HG03175 (cell line): Measurements from ENCODE around the gene UTP25.

Experiments used
- ATAC-seq: cut with Tn5 transposase; IDR thresholded peaks from one replicate; pipeline ENCODE4 v1.9.1; 2021; ENCODE audit warnings: mild to moderate bottlenecking, moderate library complexity; ENCODE audit not compliant: unreplicated experiment

Gene UTP25

GRCh38 chr1:209805875-209806760, 21.7 kb upstream of the UTP25 start, which contains the start of gene IRF6:
Gene IRF6 (minus strand): TSS chr1:209806142. CDS start chr1:209801413, 4,729 bp downstream.
- ATAC-seq, result peak; percentile 93

DNA sequence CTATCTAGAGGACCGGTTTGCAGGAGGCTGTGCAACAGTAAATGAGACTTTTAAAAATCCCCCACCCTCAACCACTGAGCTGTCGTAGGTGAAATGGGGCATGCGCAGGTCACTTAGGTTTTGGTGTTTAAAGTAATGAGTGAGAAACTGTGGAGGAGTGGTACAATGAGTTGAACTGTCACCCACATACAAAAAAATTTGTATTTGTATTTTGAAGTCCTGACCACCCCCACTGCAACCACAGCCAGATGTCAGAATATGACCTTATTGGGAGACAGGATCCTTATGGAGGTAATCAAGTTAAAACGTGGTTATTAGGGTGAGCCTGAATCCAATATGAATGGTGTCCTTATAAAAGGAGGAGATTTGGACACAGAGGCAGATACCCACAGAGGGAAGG, 20.3 kb upstream of the UTP25 start:
- ATAC-seq, result no peak

- no peak for ATAC-seq
These were observed 19.7 kb upstream of the UTP25 start for GRCh38 chr1:209808059-209808581.

DNA sequence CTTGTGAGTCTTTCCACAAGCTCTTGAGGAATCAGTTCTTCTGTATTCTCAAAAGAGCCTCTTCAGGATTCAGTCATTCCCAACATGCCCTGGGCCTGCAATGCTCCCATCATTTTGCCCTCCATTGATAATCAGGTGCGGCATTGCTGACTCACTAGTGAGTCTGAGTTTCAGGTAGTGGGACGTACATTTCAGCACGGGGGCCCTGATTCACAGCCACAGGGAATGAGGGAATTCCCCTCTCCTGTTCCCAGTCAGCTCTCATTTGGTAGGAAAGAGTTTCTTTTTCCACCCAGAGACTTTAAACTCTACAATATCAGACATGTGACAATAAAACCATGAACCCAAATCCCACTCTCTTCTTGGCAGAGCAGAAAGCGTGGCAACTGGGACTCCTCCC, 18.2 kb upstream of the UTP25 start:
- ATAC-seq, result no peak

DNA sequence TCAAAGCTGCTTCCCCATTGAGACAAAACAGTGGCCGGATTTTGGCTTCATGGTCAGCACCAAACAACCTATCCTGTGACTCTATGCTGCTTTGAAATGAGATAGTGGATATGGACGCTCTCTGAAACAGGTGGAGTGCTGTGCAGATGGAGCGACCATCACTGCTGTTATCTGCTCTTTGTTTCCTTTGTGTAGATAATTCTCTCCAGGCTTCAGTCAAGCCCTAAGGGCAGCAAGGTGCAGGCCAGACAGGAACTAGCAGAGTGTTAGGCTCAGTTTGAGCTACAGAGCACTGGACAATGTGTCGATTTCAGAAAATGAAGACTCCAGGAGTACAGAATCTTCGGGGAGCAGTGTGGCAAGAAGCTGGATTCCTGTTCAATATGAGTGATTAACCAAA, 17.0 kb upstream of the UTP25 start:
- no peak for ATAC-seq

GRCh38 chr1:209813902-209814301, 13.9 kb upstream of the UTP25 start:
- no peak for ATAC-seq

DNA sequence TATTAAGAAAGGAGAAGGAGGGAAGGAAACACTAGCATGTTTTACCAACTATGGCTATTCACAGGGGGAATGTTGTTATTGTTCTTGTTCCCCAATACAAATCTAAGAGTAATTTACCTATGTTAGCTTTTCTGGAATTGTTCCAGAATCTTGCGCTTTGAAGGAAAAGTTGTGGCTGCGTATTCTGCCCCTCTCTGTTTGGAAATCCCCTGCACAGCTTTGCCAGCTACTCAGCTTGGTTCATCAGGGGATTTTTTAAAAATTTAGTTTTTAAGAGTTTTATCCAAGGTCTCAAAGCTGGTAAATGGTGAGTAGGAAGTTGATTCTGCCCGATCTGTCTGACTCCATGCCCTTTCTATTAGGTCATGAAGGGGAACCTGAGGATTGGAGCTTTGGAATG, 12.3 kb upstream of the UTP25 start:
- ATAC-seq, result no peak

GRCh38 chr1:209815931-209816341, 11.8 kb upstream of the UTP25 start:
- no peak for ATAC-seq

DNA sequence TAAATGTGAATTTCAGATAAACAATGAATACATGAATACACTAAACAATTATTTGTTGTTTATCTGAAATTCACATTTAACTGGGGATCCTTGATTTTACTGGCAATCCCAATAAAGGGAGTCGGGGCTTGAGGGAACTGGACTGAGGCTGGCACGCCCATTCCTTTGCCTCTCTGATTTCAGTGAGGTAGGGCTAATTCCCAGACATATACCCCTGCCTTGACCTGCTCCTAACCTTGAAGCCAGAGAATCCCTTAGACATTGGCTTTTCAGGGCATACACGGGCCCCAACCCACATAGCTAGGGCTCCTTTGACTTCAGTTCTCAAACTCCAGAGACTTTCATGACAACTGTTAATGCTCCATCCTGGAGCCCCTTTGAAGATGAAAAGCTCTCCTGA, 10.8 kb upstream of the UTP25 start:
- no peak for ATAC-seq

DNA sequence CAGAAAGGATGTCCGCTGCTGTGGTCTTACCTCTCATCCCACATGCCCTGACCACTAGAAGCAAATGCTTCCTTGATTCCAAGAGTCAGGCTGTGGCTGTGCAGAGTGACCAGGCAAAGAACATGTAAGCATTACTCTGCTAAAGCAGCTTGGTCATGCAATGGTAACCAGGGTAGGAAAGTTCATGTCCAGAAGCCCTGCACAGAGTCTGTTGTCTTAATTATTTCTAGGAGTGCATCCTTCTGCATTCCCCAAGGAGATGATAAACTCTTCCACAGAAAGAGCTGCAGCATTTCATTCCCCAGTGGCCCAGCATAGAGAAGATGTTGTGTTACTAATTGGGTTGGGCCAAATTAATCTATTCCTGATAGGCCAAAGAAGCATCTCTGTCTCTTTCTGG, 10.1 kb upstream of the UTP25 start:
- no peak for ATAC-seq

- no peak for ATAC-seq
These were observed 8.7 kb upstream of the UTP25 start for GRCh38 chr1:209819058-209819457.

DNA sequence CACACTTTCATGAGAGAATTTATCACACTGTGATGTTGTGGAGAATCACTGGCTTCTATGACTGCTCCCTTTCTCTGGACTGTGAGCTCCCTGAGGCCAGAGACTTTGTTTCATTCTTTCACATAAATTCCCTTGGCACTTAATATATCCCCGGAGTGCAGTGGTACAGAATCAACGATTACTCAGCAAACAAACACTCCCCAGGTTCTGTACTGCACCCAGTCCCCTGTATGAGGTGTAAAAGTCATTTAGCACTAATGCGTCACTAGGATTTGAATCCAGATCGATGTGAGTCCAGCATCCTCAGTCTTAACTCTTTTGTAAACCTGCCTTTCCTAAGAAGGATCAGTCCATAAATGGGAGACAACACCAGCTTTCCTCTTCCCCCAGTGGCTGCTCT, 6.8 kb upstream of the UTP25 start:
- ATAC-seq, result no peak

- ATAC-seq, result no peak
These were observed 5.1 kb upstream of the UTP25 start for GRCh38 chr1:209822706-209823105.

DNA sequence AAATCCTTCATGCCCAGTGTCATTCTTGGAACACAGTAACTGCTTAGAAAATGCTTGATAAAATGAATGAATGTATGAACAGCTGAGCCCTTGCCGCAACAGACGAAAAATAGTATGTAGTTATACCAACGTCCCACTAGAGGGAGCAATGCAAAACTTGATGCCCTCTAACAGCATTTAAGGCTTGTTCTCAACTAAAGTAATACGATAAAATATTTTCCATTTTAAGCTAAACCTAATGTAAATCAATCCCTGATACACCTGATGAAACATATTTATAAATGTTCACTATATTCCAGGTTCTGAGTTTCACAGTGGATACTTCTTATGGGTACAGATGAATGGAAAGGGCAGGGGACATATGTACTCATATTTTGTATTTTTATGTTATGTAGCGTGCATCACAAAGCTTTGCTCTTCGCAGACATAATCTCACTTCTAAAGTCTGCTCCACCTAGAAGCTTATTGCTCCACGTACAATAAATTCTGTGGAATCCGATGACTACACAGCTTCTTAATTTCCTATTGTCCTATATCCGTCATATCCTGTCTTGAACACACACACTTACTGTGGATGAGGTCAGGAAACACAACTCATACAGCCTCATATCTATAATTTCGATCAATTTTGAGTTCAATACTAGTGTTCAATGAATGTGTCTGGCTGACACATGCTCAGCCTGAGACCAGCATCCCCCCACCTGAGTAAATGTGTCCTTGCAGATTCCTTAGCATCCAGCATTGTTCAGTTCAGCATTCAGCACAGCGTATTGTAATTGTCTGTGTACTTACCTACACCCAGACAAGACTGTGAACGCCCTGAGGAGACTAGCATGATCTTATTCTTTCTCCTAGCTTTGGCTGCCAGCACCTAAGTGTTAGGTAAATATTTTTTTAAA, 4.4 kb upstream of the UTP25 start:
- peak; percentile 46 for ATAC-seq

DNA sequence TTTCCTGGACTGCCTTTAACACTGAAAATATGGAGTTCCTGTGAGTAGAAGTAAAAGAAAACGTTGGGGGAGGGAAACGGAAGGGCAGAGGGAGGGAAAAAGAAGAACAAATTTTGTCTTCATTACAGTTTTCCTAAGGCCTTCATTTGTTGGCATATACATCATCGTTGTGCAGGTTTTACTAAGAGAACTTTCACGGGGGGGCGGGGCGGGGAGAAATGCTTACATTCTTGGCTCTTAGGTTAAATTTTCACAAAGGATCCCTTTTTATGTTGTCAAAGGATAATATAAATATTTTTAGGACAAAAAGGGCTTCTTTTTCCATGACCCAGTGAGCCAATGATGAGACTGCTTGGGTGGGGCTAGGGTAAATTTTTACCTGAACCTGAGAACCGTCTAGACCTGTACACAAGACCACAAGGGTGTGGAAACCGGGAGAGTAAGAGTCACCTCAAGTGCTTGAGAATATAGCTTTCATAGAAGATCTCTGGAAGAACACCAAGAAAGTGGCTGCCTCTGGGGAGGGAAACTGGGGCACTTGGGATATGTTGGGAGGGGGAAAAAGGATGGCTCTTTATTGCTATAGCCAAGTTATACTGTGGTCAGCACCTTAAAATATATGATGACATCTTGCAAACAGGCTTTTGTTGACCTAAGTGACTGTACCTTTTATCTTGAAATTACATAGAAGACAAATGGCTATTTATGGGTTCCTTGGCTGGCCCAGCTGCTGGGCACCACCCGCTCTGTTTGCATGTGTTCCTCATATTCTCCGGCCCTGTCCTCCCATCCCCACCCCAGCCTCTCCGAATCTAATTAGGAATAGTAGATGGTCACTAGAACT, 2.0 kb upstream of the UTP25 start:
- ATAC-seq, result no peak

DNA sequence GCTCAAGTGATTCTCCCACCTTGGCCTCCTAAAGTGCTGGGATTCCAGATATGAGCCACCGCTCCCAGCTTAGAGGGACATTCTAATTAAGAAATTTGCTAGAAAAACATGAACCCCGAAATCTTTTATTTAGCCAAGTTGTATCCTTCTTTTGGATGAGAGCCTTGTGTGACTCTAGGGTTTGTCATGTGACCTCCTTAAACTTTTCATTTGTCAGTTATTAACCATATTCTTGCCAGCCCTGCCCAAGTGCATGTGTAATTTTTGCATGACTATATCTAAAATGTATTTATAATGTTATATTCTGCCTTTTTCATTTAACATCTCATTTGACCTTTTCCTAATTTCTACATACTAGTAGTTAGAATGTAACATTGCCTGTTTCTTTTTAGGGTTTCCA, 1.9 kb downstream of the UTP25 start:
- no peak for ATAC-seq

- ATAC-seq, result no peak
These were observed 3.0 kb downstream of the UTP25 start for GRCh38 chr1:209830722-209831121.

GRCh38 chr1:209831615-209832014, 3.8 kb downstream of the UTP25 start:
- ATAC-seq, result no peak

DNA sequence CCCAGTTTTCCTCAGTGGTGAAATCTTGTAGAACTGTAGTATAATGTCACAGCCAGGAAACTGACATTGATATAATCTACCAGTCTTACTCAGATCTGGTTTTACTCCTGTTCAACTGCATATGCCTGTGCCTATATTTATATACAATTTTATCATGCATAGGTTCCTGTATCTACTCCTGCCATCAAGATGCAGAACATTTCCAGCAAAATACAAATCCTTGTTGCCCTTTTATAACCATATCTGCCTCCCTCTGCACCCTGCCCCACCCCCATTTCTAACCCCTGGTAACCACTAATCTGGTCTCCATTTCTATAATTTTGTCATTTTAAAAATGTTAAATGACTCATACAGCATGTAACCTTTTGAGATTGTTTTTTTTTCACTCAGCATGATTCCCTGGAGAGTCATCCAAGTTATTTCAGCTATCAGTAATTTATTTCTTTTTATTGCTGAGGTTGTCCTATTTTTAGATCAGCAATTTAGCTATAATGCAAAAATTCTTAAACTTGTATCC, 8.1 kb downstream of the UTP25 start:
- no peak for ATAC-seq

DNA sequence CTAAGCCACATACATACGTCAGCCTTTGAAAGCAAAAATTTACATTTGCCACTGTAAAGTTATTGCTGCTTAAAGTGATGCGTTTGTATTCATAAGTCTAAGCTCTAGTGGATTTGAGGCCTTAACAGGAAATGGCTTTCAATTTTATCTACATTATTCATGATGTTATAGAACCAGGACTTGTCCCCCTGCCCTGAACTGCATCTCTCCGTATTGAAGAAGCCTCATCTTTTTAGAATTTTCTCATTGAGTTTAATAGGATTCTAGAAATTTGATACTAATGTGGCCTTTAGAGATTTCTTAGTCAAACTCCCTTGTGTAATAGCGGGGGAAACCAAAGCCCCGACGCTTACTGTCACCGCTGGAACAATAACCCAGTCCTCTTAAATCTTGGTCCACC, 9.9 kb downstream of the UTP25 start:
- no peak for ATAC-seq
